ENCODE measurements around the gene CAMTA1. TPM values are rescaled to one million over a fixed set of nuclear protein-coding genes. Genes with fewer than 3 reads are reported as not detected.

Gene CAMTA1
- total RNA-seq, 4 donors from 2014 or later: 86.3 to 170 (median 132) TPM

- Histone ChIP-seq H3K36me3 (no peaks in the 10 kb centered on the region), H3K27ac (no peak overlapping the region), H3K9me3 (peaks cover 0 to 7% (median 0%) of the 10 kb centered on the region in 3 donors), H3K4me3 (no peak overlapping the region), H3K27me3 (no peaks in the 10 kb centered on the region), H3K4me1 (no peaks in the 10 kb centered on the region)
- no peak for ATAC-seq
- 97 to 100% methylated on average over 2 to 6 of the region's 7 CpGs for WGBS, 2 donors (ENCODE audit: low coverage in 1 of 2)
- TF ChIP-seq POLR2A (IDR thresholded peaks at IDR 0.05): no peak
- no peak for TF ChIP-seq POLR2AphosphoS5 (IDR thresholded peaks at IDR 0.05)
- TF ChIP-seq EP300 (IDR thresholded peaks at IDR 0.05): no peak
- TF ChIP-seq CTCF (IDR thresholded peaks at IDR 0.05): no peak
These were observed 644.9 kb downstream of the CAMTA1 start for GRCh38 chr1:7430047-7430608.

DNA sequence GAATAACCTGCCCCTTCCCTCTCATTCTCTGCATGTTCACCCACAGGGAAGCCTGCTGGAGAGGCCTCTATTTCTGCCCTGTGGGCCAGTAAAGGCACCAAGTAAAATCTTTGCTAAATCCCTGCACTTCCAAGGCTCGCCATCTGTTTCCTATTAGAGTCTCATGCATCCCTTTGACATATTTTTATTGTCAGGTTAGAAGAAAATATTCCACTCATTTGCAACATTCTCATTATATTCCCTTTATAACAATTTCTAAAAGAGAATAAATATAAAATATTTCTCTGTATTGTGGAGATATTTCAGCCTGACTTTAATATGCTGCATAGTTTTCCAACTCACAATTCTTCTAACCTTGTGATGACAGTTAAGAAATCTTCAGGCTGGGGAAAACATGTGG, 645.4 kb downstream of the CAMTA1 start:
- TF ChIP-seq EP300 (IDR thresholded peaks at IDR 0.05) (no peak), POLR2AphosphoS5 (IDR thresholded peaks at IDR 0.05) (no peak), CTCF (IDR thresholded peaks at IDR 0.05) (no peak), POLR2A (IDR thresholded peaks at IDR 0.05) (no peak)
- H3K9me3 ChIP-seq: peaks cover 0 to 7% (median 0%) of the 10 kb centered on the region in 3 donors
- no peaks in the 10 kb centered on the region for H3K4me1 ChIP-seq
- no peak overlapping the region for H3K27ac ChIP-seq
- ATAC-seq: no peak
- no peaks in the 10 kb centered on the region for H3K27me3 ChIP-seq
- no peak overlapping the region for H3K4me3 ChIP-seq
- H3K36me3 ChIP-seq: no peaks in the 10 kb centered on the region
- WGBS, 2 donors (ENCODE audit: low coverage in 1 of 2): 89 to 100% methylated on average over 1 of the region's 1 CpG

DNA sequence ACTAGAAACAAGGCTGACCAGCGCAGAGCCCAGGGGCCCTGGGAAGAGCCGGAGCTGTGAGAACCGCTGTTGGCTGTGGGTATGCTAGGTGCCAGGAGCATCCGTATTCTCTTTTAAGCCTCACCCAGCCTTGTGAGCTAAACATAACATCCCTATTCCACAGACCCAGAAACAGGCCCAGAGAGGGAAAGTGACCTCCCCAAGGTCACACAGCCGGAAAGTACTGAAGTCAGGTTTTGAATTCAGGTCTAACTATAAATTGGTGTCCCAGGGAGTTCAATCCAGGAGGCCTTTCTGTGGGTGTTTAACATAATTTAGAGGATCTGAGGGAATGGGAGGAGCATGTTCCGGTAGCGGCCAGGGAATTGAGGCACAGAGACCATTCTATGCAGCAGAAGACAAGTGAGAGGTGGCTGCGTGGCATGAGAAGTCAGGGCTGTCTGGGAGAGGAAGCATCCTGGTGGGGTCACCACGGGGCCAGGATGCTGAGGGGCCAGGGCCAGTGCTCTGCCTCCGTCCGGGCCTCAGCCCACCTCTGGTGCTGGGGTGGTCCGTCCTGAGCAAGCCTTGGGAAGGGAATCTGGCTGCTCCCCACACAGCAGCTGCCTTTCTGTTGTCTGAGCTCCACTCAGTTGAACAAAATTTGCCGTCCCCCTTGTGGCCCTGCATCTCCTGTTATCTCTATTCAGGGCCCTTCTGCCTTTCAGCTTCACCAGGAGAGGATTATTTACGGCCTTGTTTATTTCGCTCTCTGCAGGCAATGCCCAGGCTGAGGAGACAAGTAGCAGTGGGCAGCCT, 647.0 kb downstream of the CAMTA1 start:
- WGBS, 2 donors (ENCODE audit: low coverage in 1 of 2): 85 to 92% methylated on average over 6 to 10 of the region's 15 CpGs
- H3K4me1 ChIP-seq: no peaks in the 10 kb centered on the region
- ATAC-seq: no peak
- H3K27ac ChIP-seq: no peak overlapping the region
- peaks cover 0 to 7% (median 0%) of the 10 kb centered on the region in 3 donors for H3K9me3 ChIP-seq
- H3K36me3 ChIP-seq: no peaks in the 10 kb centered on the region
- H3K27me3 ChIP-seq: no peaks in the 10 kb centered on the region
- no peak overlapping the region for H3K4me3 ChIP-seq
- no peak for TF ChIP-seq POLR2AphosphoS5 (IDR thresholded peaks at IDR 0.05)
- TF ChIP-seq EP300 (IDR thresholded peaks at IDR 0.05): no peak
- TF ChIP-seq POLR2A (IDR thresholded peaks at IDR 0.05): no peak
- TF ChIP-seq CTCF (IDR thresholded peaks at IDR 0.05): no peak

DNA sequence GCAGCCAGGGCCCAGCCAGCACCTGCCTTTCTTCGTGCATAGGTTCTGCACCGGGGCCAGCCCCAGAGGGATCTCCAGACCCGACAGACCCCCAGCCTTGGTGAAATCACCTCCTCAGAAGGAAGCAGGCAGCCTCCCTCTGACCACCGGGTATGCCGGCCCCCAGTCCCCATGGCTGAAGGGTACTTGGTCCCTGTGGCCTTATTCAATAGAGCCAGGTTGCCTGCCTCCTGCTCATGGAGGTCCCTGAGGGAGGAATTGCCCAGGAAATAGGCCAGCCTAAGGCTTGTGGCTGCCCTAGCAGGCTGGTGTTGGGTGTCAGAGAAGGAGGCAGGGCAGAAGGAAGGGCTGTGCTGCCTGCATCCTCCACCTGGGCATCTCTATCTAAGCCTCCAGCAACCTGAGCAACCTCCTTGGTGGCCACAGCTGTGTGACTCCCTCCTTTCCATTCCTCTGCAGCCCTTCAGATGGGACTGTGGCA, 647.7 kb downstream of the CAMTA1 start:
- Histone ChIP-seq H3K4me1 (no peaks in the 10 kb centered on the region), H3K9me3 (peaks cover 0 to 7% (median 0%) of the 10 kb centered on the region in 3 donors), H3K36me3 (no peaks in the 10 kb centered on the region), H3K27ac (no peak overlapping the region), H3K4me3 (no peak overlapping the region), H3K27me3 (no peaks in the 10 kb centered on the region)
- TF ChIP-seq EP300 (IDR thresholded peaks at IDR 0.05) (no peak), CTCF (IDR thresholded peaks at IDR 0.05) (no peak), POLR2AphosphoS5 (IDR thresholded peaks at IDR 0.05) (no peak), POLR2A (IDR thresholded peaks at IDR 0.05) (no peak)
- no CpG with 5 or more reads among the region's 5 CpGs for WGBS, 2 donors (ENCODE audit: low coverage in 1 of 2)
- ATAC-seq: no peak
